Measurements from ENCODE around the gene ITGAL.

DNA sequence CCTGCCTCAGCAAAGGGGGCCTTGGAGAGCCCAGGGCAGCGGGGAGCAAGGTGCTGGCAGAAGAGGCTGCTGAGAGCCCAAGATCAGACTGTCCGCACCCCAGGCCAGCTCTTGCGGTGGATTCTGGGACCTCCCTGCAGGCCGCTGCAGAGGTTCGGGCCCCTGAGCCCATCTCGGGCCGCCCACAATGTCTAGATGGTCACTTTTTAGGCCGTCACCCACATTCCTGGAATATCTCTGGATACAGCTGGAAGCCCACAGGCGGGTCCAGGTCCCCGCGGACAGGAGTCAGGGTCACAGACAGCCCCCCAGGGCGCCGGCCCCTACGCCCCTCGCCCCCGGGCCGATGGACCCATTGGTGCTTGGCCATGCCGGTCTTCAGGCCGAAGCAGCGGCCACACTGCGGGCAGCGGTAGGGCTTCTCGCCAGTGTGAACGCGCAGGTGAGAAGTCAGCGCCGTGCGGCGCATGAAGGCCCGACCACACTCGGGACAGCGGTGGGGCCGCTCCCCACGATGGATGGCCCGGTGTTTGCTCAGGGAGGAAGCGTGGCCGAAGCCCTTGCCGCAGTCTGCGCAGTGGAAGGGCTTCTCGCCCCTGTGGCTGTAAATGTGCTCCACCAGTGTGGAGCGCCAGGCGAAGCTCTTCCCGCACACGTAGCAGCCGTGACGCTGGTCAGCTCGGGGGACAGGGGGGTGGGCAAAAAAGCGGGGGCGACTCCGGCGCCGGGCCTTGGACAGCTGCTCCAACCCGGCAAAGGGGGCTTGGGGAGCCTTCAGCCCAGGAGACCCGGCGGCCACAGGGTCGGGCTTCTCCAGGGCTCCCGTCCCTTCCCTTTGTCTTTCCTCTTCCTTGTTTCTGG lies 60.0 kb downstream of the ITGAL start:
- TF ChIP-seq CTCF (IDR thresholded peaks at IDR 0.05; ENCODE audit: borderline replicate concordance, extremely low read depth, low read length, poor library complexity, severe bottlenecking) (no peak), EZH2 (IDR thresholded peaks at IDR 0.05; ENCODE audit: borderline replicate concordance, low read depth, low read length, severe bottlenecking) (no peak)
